GM23338 (cell line): ENCODE data around the gene OR2T11. TPM values are rescaled to one million over a fixed set of nuclear protein-coding genes. Genes with fewer than 3 reads are reported as not detected.

Experiments
- ATAC-seq: fragments of 200-7000 bp; cut with Tn5 transposase; 3 replicates; pipeline ENCODE4 v1.9.1; 2020
- DNase-seq: peaks from one replicate; pipeline ENCODE4 v3.0.0-alpha.2; 2015; ENCODE audit warnings: low spot score
- H2AFZ ChIP-seq: fragments of 200-600 bp; sonication (generic); 2 replicates; pipeline ENCODE4 v1.8.0; 2016; ENCODE audit warnings: antibody characterized with exemption, mild to moderate bottlenecking, moderate library complexity
- H3F3A ChIP-seq: fragments of 200-600 bp; sonication (generic); replicated peaks from 2 replicates; pipeline ENCODE4 v1.8.0; 2017; ENCODE audit warnings: antibody characterized with exemption, mixed run types, low read depth
- H3K27ac ChIP-seq: fragments of 200-600 bp; sonication (generic); 2 replicates; pipeline ENCODE4 v1.6.1; 2016; ENCODE audit warnings: low read depth
- H3K27me3 ChIP-seq: fragments of 200-600 bp; sonication (generic); 2 replicates; pipeline ENCODE4 v1.8.0; 2016; ENCODE audit warnings: mild to moderate bottlenecking, mixed run types, moderate library complexity; ENCODE audit not compliant: insufficient read depth
- H3K36me3 ChIP-seq: fragments of 200-600 bp; sonication (generic); 2 replicates; pipeline ENCODE4 v1.8.0; 2016; ENCODE audit warnings: mild to moderate bottlenecking; ENCODE audit not compliant: insufficient read depth
- H3K4me1 ChIP-seq: fragments of 200-600 bp; sonication (generic); 2 replicates; pipeline ENCODE4 v1.8.0; 2016; ENCODE audit warnings: mild to moderate bottlenecking, moderate library complexity; ENCODE audit not compliant: insufficient read depth
- H3K4me2 ChIP-seq: fragments of 200-600 bp; sonication (generic); 2 replicates; pipeline ENCODE4 v1.7.1; 2017; ENCODE audit warnings: mixed run types
- H3K4me3 ChIP-seq: fragments of 200-600 bp; sonication (generic); 2 replicates; pipeline ENCODE4 v1.6.1; 2016; ENCODE audit warnings: mixed run types
- H3K79me2 ChIP-seq: fragments of 200-600 bp; sonication (generic); replicated peaks from 2 replicates; pipeline ENCODE4 v1.8.0; 2017; ENCODE audit warnings: mild to moderate bottlenecking; ENCODE audit not compliant: insufficient read depth
- H3K9me2 ChIP-seq: fragments of 200-600 bp; sonication (generic); 2 replicates; pipeline ENCODE4 v1.8.0; 2017; ENCODE audit not compliant: insufficient read depth
- H4K20me1 ChIP-seq: fragments of 200-600 bp; sonication (generic); replicated peaks from 2 replicates; pipeline ENCODE4 v1.8.0; 2017; ENCODE audit warnings: mild to moderate bottlenecking; ENCODE audit not compliant: insufficient read depth
- H3K27ac Mint-ChIP-seq: 2 replicates; pipeline ENCODE4 v1.8.0; 2020; ENCODE audit warnings: inconsistent platforms, mild to moderate bottlenecking, moderate library complexity, mixed read lengths
- H3K27me3 Mint-ChIP-seq: 3 replicates; pipeline ENCODE4 v1.8.0; 2022; ENCODE audit warnings: low read depth, mild to moderate bottlenecking, moderate library complexity, mixed read lengths, inconsistent platforms; ENCODE audit not compliant: insufficient read depth, poor library complexity
- H3K36me3 Mint-ChIP-seq: 3 replicates; pipeline ENCODE4 v1.8.0; 2021; ENCODE audit warnings: low read depth, mild to moderate bottlenecking, inconsistent platforms, moderate library complexity, mixed read lengths
- H3K4me1 Mint-ChIP-seq: 3 replicates; pipeline ENCODE4 v1.8.0; 2020; ENCODE audit warnings: mild to moderate bottlenecking, inconsistent platforms, mixed read lengths
- H3K4me3 Mint-ChIP-seq: 3 replicates; pipeline ENCODE4 v1.8.0; 2021; ENCODE audit warnings: moderate library complexity, mild to moderate bottlenecking, inconsistent platforms, mixed read lengths
- H3K9me3 Mint-ChIP-seq: 3 replicates; pipeline ENCODE4 v1.8.0; 2020; ENCODE audit warnings: moderate library complexity, mild to moderate bottlenecking, inconsistent platforms, mixed read lengths
- CREB1 ChIP-seq: fragments of 250-450 bp; sonication (Bioruptor Pico); IDR thresholded peaks from 2 replicates; pipeline ENCODE4 v1.5.0; 2020; ENCODE audit warnings: low read depth, mild to moderate bottlenecking, moderate library complexity
- CTCF ChIP-seq, 2 experiments: fragments of 200-600 bp in 1 of 2; sonication (generic) in 1 of 2; conservative IDR thresholded peaks; 2 replicates each; pipeline versions ENCODE4 v1.5.1 to v1.6.1; 2016 to 2017; ENCODE audit warnings: antibody characterized with exemption in 2 of 2, low read depth in 2 of 2, mild to moderate bottlenecking in 2 of 2, moderate library complexity in 1 of 2
- ETS1 ChIP-seq: IDR thresholded peaks from 2 replicates; pipeline ENCODE4 v1.6.1; 2016; ENCODE audit warnings: antibody characterized with exemption
- EZH2 ChIP-seq: fragments of 200-600 bp; sonication (generic); IDR thresholded peaks from one replicate; pipeline ENCODE4 v1.8.0; 2017; ENCODE audit warnings: antibody characterized with exemption, mild to moderate bottlenecking, low read depth; ENCODE audit not compliant: unreplicated experiment
- NANOG ChIP-seq: IDR thresholded peaks from 2 replicates; pipeline ENCODE4 v1.6.1; 2016; ENCODE audit warnings: antibody characterized with exemption, borderline replicate concordance
- POLR2AphosphoS5 ChIP-seq: IDR thresholded peaks from 2 replicates; pipeline ENCODE4 v1.6.1; 2016; ENCODE audit warnings: antibody characterized with exemption, low read depth
- REST ChIP-seq: IDR thresholded peaks from one replicate; pipeline ENCODE4 v1.6.1; 2018; ENCODE audit warnings: antibody characterized with exemption; ENCODE audit not compliant: unreplicated experiment
- STAT1 ChIP-seq: IDR thresholded peaks from one replicate; pipeline ENCODE4 v1.6.1; 2016; ENCODE audit warnings: antibody characterized with exemption; ENCODE audit not compliant: unreplicated experiment
- ZNF114 ChIP-seq: fragments of 250-450 bp; sonication (Bioruptor Pico); IDR thresholded peaks from 2 replicates; pipeline ENCODE4 v1.5.0; 2020; ENCODE audit warnings: mild to moderate bottlenecking, moderate library complexity
- ZNF331 ChIP-seq: fragments of 250-450 bp; sonication (Bioruptor Pico); IDR thresholded peaks from 2 replicates; pipeline ENCODE4 v1.5.0; 2020; ENCODE audit warnings: low read depth, mild to moderate bottlenecking, moderate library complexity
- polyA plus RNA-seq: library from polyadenylated mRNA; unstranded; fragments of >200 nt; fragmentation: Nextera tagmentation; extraction: Ambion mirVana; gene quantifications from 2 replicates; pipeline ENCODE4 v1.2.1, GENCODE V29; 2016
- total RNA-seq: library from RNA; depleted of rRNA; stranded (reverse); fragments of >200 nt; shearing (Covaris generic); gene quantifications from 2 replicates; pipeline ENCODE4 v1.2.3, GENCODE V29; 2014

Gene OR2T11
- total and polyA plus RNA-seq, 2 experiments from 2014 or later, result not detected

GRCh38 chr1:248618878-248619277 lies 16.0 kb downstream of the OR2T11 start:
- Histone ChIP-seq H3F3A (no peaks in the 10 kb centered on the region), H4K20me1 (no peaks in the 10 kb centered on the region), H3K4me1 (no peaks in the 10 kb centered on the region), H3K4me2 (no peak overlapping the region), H3K36me3 (no peaks in the 10 kb centered on the region), H3K9me2 (no peaks in the 10 kb centered on the region), H3K4me3 (no peak overlapping the region), H3K27me3 (no peaks in the 10 kb centered on the region), H3K27ac (no peak overlapping the region), H3K79me2 (no peaks in the 10 kb centered on the region), H2AFZ (no peak overlapping the region)
- no peak overlapping the region for H3K27ac Mint-ChIP-seq
- peaks cover 83% of the 10 kb centered on the region for H3K9me3 Mint-ChIP-seq
- no peak overlapping the region for H3K4me3 Mint-ChIP-seq
- TF ChIP-seq POLR2AphosphoS5, result no peak
- peak; percentile 39 to 44 for TF ChIP-seq CTCF (conservative IDR thresholded peaks at IDR 0.05; ENCODE audit: low read depth in 2 of 2)
- no peaks in the 10 kb centered on the region for H3K4me1 Mint-ChIP-seq
- no peak for ATAC-seq
- H3K36me3 Mint-ChIP-seq, result peaks cover 23% of the 10 kb centered on the region
- DNase-seq, result peak; percentile 11
- H3K27me3 Mint-ChIP-seq, result no peaks in the 10 kb centered on the region

- ATAC-seq, result no peak
- no peaks in the 10 kb centered on the region for H3K4me1 ChIP-seq
- no peak overlapping the region for H3K27ac Mint-ChIP-seq
- H3K4me3 Mint-ChIP-seq, result no peak overlapping the region
- no peaks in the 10 kb centered on the region for H3K9me2 ChIP-seq
- no peaks in the 10 kb centered on the region for H4K20me1 ChIP-seq
- no peaks in the 10 kb centered on the region for H3K79me2 ChIP-seq
- H3K9me3 Mint-ChIP-seq, result peaks cover 90% of the 10 kb centered on the region
- H3K27me3 Mint-ChIP-seq, result no peaks in the 10 kb centered on the region
- no peaks in the 10 kb centered on the region for H3K27me3 ChIP-seq
- H2AFZ ChIP-seq, result no peak overlapping the region
- no peaks in the 10 kb centered on the region for H3K36me3 ChIP-seq
- no peaks in the 10 kb centered on the region for H3F3A ChIP-seq
- no peak for DNase-seq
- peaks cover 23% of the 10 kb centered on the region for H3K36me3 Mint-ChIP-seq
- H3K4me3 ChIP-seq, result no peak overlapping the region
- no peaks in the 10 kb centered on the region for H3K4me1 Mint-ChIP-seq
- no peak overlapping the region for H3K4me2 ChIP-seq
- H3K27ac ChIP-seq, result no peak overlapping the region
- TF ChIP-seq ZNF114 (CRISPR knock-in tag) (no peak), EZH2 (no peak), POLR2AphosphoS5 (no peak), NANOG (no peak), ETS1 (no peak), STAT1 (no peak), REST (no peak), ZNF331 (CRISPR knock-in tag) (no peak), CREB1 (CRISPR knock-in tag) (no peak)
These were observed 16.8 kb downstream of the OR2T11 start for GRCh38 chr1:248618119-248618518.
